ENCODE data around the gene USP46.

The USP46 gene

GRCh38 chr4:52568351-52568750 lies 90.8 kb downstream of the USP46 start:
- no peak for DNase-seq

DNA sequence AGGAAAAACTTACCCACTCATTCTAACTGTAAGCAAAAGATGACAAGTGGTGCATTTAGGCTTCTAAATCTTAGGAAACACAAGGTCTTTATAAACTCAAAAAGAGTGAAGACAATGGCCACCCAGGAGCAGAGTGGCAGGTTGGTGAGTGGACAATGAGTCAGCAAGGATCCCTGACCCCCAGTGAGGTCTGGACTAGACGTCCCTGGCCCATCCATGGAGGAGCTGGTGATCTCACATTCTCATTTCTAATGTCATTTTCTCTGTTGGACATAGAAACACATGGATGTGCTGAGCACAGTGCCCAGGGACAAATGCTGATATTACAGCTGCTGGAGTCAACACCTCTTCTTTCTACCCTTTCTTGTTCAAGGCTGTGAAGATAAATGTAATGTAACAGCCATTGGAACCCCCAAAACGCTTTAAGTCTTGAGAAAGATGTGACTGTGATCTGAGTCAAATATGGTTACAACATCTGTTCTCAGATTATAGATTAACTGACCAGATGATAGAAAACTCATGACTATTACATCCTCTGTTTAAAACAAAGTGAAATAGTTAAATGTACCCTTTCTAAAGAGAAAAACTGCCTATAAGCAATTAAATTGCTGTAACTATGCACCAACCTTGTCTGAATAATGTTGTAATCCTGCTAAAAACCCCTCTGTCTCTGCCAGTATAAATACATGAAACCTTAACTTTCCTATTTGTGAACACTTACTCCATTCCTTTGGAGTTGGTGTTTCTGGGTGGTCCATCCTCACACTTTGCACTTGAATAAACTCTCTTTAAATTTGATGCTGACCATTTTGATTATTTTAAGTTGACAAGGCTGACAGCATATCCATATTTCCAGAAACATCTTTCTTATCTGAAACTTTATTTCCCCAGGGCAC lies 92.7 kb downstream of the USP46 start:
- no peak for DNase-seq

- no peak for DNase-seq
Measured at GRCh38 chr4:52560844-52561280, 98.2 kb downstream of the USP46 start.

GRCh38 chr4:52555356-52555716 lies 103.8 kb downstream of the USP46 start:
- no peak for DNase-seq

DNA sequence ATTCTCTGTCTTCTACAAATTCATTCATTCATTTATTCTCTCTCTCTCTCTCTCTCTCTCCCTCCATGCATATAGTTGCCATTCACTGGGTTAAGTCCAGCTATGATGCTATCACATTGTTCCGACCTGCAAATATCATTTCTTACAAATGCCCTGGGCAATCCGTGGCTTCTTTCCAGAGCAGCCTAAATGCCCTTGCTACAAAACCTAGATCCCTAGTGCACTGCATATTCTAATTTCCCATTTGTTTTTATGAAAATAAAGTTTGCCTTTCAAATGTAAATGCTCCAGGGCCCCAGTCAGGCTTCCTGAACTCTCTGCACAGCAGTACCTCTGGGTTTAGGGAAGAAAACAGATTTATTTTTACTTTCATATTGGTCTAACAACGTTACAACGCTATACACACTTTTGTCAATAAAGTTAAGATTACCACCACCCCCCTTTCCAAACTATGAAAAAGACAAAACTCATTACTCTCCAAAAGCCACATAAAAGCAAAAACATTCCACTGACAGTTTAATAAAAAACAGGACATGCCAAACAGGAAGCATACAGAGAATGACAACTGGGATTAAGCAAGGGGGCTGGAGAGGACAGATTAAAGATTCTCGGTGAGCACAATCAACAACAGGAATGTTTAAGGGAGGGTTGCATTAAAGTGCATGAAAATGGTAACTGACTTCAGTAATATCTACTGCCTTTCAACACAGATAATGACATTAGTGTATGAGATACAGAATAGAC lies 104.3 kb downstream of the USP46 start:
- no peak for DNase-seq

DNA sequence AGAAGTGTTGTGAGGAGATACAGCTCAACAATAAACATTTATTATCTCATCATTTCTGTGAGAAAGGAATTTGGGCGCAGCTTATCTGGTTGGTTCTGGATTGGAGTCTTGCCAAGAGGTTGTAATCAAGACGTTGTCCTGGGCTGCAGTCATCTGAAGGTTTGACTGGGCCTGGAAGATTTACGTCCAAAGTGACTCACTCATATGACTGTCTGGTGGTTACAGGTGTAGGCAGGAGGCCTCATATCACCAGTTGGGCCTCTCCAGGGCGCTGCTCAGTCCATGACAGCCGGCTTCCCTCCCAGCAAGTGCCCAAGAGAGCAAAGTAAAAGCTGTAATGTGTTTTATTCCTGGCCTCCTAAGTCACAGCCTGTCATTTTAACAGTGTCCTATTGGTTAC lies 106.3 kb downstream of the USP46 start:
- no peak for DNase-seq

GRCh38 chr4:52551487-52551886 lies 107.6 kb downstream of the USP46 start:
- DNase-seq, result no peak

DNA sequence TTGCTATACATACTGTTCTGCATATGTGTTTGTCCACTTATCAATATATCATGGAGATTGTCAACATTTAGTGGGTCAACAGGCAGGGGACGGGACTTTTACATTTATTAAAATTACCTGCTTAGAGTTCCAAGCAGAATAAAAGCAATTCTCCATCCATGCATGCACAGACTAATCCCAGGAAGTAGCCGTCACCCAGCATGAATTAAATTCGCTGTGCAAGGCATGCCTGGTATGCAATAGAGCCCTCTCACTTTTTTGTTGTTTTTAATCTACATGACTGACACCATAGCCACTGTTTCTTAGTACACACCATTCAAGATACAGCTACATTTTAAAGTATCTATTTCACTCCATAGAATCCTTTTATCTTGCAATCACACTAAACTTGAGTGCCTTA lies 108.9 kb downstream of the USP46 start:
- DNase-seq, result no peak

DNA sequence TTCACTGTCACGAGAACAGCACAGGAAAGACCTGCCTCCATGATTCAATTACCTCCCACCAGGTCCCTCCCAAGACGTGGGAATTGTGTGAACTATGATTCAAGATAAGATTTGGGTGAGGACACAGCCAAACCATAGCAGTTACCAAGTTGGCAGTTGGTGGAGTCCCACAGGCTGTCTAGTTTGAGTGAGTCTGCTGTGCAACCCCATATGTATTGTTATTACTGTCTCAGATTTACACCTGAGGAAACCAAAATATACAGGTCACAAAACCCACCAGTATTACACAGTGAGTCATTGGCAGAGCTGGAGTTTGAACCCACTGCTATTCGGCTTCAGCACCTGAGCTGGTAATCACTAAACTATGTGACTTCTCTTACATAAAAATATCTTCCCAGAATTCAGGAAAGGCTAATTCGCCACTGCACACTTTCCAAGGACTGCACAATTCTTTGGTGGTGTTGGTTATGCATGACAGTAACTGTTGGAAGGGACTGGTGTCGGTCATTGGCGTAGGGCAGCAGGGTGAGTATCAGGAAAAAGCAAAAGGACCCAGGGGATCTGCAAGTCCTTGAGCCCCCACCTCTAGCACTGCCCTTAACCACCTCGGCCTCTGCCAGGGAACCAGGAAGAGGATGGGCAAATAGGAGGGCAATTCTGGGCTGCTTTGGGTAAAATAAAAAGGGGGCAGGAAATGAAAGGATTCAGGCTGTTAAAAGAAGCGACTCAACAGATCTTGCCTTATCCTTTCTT lies 110.1 kb downstream of the USP46 start:
- DNase-seq, result no peak

GRCh38 chr4:52546449-52546848 lies 112.7 kb downstream of the USP46 start:
- DNase-seq, result no peak

DNA sequence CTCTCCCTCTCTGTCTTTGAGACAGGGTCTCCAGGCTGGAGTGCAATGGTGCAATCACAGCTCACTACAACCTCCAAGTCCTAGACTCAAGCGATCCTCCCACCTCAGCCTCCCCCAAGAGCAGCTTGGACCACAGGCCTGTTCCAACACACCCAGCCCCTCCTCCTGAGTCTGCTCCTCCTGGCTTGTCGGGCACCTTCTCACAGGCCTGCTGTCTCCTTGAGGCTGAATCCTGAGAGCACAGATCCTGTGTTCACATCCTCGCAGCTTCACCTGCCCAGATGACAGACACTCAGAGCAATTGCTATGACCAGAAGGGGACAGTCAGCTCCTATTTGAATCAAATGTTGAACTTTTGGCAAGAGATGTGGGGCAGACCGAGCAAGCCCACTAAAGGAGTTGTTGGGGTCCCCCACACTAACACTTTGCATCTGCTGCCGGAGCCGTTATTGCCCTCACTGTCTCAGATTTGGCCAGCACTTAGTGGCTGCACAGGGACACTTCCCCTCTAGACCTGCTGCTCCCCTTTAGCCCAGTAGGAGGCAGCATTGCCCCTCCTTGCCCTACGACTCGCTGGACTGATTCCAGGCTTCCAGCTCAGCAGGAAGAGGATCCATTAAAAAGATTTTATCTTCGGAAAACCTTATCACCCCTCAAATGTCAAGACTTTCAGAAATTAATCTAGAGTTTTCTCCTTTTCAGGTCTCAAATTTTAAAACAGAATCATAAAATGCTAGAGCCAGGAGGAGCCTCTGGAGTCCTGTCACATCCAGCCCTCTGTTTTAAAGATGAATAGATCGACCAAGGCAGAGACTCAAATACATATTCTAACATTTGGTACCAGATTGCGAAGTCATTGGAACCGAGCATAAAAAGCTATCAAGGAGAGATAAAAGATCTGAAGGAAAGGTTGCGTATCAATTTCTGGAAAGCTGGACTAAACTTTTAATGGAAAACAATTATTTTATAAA lies 113.7 kb downstream of the USP46 start:
- peak; percentile 72 to 77 for DNase-seq

Data from activated CD4-positive, alpha-beta T cell treated with anti-CD3 and anti-CD28 coated beads, Interleukin-2, amount 50 U/mL, for 48 hours (primary cell).